Coronary artery (tissue), 2 donors: Measurements from ENCODE around the gene MYCT1.

ENCODE experiments used
- DNase-seq: peaks from one replicate; pipeline ENCODE4 v3.0.0-alpha.2; 2017; ENCODE audit warnings: low spot score
- H3K27ac ChIP-seq, 2 donors: fragments of 200-600 bp; sonication (generic); one replicate each; pipeline ENCODE4 v1.5.1; 2016 to 2019
- H3K4me3 ChIP-seq: fragments of 200-600 bp; sonication (generic); 2 replicates; pipeline ENCODE4 v1.5.1; 2016; ENCODE audit warnings: mild to moderate bottlenecking, moderate library complexity
- TF ChIP-seq, protein P1 (sequence below): fragments of 200-600 bp; sonication (generic); IDR thresholded peaks from one replicate; pipeline ENCODE4 v1.5.1; 2019; ENCODE audit warnings: antibody characterized with exemption

The MYCT1 gene

DNA sequence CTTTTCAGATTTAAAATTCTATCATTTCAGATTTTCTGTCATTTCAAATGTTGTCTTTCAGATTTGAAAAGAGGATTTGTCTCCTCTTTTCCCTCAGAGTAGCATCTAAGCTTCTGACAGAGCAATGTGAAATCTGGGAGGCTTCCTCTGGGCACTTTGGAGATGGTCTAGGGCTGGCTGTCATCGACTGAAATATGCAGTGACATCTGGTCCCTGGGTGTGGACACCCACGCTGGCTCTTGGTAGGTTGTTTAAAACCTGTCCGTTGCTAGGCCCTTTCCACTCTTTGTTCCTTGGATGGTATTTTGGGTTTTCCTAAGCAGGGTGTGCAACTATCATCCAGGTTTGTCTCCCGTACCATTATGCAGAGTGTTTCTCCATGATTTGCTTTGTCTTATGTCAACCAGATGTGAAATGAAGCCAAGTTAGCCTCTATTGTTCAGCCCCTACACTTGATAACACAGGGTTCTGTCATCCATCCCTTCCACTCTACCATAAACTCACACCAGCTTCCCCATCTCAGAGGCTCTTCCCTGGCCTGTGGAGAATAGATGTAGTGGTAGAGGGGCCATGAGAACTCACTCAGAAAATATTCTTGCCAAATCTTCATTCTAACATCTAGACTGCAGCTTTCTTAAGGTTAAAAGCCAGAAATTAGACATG, 47.9 kb downstream of the MYCT1 start:
- no peak overlapping the region for H3K27ac ChIP-seq
- TF ChIP-seq, protein P1, sequence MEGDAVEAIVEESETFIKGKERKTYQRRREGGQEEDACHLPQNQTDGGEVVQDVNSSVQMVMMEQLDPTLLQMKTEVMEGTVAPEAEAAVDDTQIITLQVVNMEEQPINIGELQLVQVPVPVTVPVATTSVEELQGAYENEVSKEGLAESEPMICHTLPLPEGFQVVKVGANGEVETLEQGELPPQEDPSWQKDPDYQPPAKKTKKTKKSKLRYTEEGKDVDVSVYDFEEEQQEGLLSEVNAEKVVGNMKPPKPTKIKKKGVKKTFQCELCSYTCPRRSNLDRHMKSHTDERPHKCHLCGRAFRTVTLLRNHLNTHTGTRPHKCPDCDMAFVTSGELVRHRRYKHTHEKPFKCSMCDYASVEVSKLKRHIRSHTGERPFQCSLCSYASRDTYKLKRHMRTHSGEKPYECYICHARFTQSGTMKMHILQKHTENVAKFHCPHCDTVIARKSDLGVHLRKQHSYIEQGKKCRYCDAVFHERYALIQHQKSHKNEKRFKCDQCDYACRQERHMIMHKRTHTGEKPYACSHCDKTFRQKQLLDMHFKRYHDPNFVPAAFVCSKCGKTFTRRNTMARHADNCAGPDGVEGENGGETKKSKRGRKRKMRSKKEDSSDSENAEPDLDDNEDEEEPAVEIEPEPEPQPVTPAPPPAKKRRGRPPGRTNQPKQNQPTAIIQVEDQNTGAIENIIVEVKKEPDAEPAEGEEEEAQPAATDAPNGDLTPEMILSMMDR = no peak
- no peak for DNase-seq

DNA sequence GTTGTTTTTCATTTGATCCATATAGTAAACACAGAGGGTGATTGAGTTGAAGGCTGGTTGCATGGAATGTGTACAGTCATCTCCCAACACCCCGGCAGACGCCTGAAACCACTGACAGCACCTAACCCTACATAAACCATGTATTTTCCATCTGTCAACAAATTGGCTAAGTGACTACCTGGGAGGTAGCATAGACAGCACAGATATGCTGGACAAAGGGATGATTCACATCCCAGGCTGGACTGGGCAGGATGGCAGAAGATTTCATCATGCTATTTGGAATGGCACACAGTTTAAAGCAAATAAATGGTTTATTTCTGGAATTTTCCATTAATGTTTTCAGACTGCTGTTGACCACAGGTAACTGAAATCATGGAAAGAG, 48.5 kb downstream of the MYCT1 start:
- TF ChIP-seq, protein P1 = no peak
- DNase-seq = no peak
- no peak overlapping the region for H3K4me3 ChIP-seq
- no peak overlapping the region for H3K27ac ChIP-seq

More for the DNA sequence above, 47.9 kb downstream of the MYCT1 start:
- no peak overlapping the region for H3K4me3 ChIP-seq

DNA sequence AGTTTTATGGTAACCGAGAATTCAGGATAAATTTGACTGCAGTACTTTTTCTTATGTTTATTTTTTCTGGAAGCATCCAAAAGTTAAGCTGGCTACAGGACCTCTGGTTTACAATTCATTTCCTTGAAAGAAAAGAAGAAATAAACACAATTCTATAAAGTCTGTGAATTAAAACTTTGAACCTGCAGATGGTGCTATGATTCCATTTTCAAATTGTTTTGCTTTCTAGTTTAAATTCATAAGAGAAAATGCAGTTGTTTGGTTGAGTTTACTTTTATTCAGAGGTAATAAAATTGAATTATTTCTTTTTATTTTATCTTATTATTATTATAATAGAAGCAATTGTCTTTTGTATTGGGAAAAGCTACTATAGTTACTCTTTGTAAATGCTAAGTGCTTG, 51.1 kb downstream of the MYCT1 start:
- no peak overlapping the region for H3K4me3 ChIP-seq
- H3K27ac ChIP-seq = no peak overlapping the region
- DNase-seq = no peak
- TF ChIP-seq, protein P1 = no peak

DNA sequence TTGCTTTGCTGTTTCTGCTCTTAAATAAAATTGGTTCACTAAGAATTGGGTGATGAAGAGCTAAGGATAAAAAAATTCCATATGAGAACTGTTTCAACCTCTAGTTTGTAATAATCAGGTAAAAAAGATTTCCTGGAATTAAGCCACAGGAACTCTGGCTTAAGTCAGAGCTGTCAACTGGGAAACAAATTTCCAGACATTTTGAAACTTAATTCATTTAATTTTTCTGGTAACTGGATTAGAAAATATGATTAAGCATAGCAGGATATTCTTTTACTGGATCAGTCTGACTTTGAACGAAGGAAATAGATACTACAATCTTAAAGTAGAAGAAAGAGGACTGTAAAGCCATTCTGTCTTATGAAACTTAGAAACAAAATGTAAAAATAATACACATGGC, 51.6 kb downstream of the MYCT1 start:
- TF ChIP-seq, protein P1 = no peak
- H3K27ac ChIP-seq = no peak overlapping the region
- no peak overlapping the region for H3K4me3 ChIP-seq
- no peak for DNase-seq

DNA sequence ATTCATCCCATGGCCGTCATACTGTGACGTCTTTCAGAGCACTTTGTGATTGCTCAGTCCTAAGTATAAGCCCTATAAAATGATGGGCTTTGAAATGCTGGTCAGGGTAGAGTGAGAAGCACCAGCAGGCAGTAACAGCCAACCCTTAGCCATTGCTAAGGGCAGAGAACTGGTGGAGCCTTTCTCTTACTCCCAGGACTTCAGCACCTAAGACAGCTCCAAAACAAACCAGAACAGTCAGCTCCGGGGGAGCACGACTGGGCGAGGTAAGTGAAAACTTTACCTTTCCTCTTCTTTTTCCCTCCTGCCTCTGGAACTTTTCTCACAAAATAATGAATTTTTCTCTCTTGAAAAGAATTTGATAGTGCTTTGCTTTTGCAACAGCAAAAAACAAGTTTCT, 53.0 kb downstream of the MYCT1 start, which contains the start of gene VIP:
VIP (plus strand) TSS at position 104 of the 400 bp plus-strand sequence. CDS start 1,381 bp downstream, outside the sequence.
- H3K27ac ChIP-seq = no peak within 1 kb of the TSS
- H3K4me3 ChIP-seq = no peak within 1 kb of the TSS
- TF ChIP-seq, protein P1 = no peak
- no peak for DNase-seq

DNA sequence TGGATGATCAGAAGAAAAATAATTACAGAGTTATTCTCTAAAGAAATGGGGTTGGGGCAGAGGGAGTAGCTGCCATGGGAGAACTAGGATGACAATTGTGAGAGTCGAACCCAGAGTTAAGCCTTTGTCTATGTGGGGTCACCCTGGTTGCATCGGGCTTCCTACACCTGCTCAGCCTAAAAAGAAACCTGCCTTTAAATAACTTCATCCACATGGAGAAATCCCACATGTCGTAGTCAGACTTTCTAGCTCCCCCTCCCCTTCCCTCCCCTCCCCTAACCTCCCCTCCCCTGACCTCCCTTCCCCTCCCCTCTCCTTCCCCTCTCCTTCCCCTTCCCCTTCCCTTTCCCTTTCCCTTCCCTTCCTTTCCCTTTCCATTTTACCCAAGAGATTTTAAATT, 67.6 kb downstream of the MYCT1 start:
- no peak for DNase-seq
- H3K4me3 ChIP-seq = no peak overlapping the region
- TF ChIP-seq, protein P1 = no peak

DNA sequence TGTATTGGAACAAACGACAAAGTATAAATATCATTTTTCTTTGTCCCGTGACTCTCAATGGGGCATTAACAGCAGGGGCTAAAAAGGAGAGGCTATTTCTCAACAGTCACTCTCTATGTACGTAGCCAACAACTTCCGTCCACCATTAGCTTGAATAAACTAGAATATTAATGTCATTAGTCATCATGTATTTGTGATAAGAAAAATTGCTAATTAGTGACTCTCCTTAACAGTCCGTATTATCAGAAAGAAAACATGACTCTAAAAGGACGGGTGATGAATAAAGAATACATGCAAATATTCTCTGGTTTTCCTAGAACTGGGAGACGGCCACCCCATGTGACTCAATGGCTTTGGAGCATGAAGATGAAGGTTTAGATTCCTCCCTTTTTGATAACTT, 71.5 kb downstream of the MYCT1 start:
- DNase-seq = no peak

More for the DNA sequence above, 67.6 kb downstream of the MYCT1 start:
- H3K27ac ChIP-seq = no peak overlapping the region

More for the DNA sequence above, 71.5 kb downstream of the MYCT1 start:
- Histone ChIP-seq H3K27ac (no peak overlapping the region), H3K4me3 (no peak overlapping the region)
- TF ChIP-seq, protein P1 = no peak
